Skeletal muscle satellite cell (primary cell): ENCODE data around the gene TMEM204.
"Not testable (repeated sequence)": the region's sequence is repeated elsewhere in the genome, so short reads cannot be mapped to it uniquely, and the experiment has no call there.

Experiments used
- H3K27me3 ChIP-seq: 2 replicates; pipeline ENCODE4 v1.7.0; 2013; ENCODE audit warnings: low read length; ENCODE audit not compliant: control insufficient read depth, insufficient read depth
- H3K36me3 ChIP-seq: 2 replicates; pipeline ENCODE4 v1.7.0; 2013; ENCODE audit warnings: mild to moderate bottlenecking, control low read depth, low read length; ENCODE audit not compliant: insufficient read depth
- H3K4me1 ChIP-seq: 2 replicates; pipeline ENCODE4 v1.7.0; 2013; ENCODE audit warnings: low read length; ENCODE audit not compliant: control insufficient read depth, insufficient read depth
- H3K4me2 ChIP-seq: 2 replicates; pipeline ENCODE4 v1.7.0; 2013; ENCODE audit warnings: mild to moderate bottlenecking, low read length
- H3K4me3 ChIP-seq: 2 replicates; pipeline ENCODE4 v1.7.0; 2013; ENCODE audit warnings: low read length
- H3K9ac ChIP-seq: 2 replicates; pipeline ENCODE4 v1.7.0; 2013; ENCODE audit warnings: mild to moderate bottlenecking, low read depth, low read length, moderate library complexity
- H3K9me3 ChIP-seq: replicated peaks from 2 replicates; pipeline ENCODE4 v1.7.0; 2013; ENCODE audit warnings: mild to moderate bottlenecking, control low read depth, low read length

The TMEM204 gene

DNA sequence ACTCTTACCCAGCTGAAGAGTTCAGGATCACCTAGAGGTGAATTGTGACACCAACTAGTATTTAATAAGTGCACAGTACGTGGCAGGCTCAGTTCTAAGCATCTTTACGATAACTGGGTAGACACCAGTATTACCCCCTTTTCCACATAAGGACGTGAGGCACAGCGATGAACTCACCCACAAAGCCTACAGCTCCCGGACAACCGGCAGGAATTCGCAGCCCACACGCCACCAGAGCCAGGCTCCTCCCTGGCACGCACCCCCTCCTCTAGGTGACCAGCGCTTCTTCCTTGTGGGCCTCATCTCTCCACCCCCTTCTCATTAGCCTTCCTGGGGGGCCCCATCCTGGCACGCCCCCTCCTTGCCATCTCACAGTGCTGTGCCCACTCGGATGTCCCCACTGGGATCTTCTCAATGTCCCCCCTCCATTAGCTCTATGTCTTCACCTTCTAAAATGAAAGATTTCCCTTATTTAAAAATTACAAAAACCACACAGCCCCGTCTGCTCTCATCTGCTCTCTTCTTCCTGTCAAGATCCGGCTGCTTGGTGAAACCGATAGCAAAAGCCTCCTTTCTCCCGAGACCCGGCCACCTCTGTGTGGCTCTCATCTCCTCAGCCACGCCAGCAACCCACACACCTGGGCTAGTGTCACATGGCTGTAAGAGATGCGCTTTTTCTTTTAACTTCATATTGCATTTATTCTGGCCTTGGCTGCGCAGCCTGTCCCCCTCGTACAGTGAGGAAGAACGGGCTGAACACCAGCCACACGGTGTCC, 57.7 kb downstream of the TMEM204 start:
- Histone ChIP-seq H3K9me3 (no peaks in the 10 kb centered on the region), H3K9ac (no peak overlapping the region), H3K36me3 (peaks cover 13% of the 10 kb centered on the region), H3K4me3 (no peak overlapping the region), H3K27me3 (no peaks in the 10 kb centered on the region), H3K4me1 (no peaks in the 10 kb centered on the region), H3K4me2 (no peak overlapping the region)

DNA sequence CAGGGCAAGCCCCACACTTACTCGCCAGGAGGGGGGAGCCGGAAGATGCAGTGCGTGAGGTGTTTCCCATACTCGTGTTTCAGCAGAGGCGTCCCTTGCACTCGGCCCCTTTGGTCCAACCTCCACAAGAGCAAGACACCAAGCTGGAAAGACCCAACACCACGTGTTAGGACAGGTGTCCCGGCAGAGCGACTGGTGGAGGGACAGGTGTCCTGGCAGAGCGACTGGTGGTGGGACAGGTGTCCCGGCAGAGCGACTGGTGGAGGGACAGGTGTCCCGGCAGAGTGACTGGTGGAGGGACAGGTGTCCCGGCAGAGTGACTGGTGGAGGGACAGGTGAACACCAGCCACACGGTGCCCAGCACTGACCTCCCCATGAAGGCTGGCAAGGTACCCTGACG, 59.0 kb downstream of the TMEM204 start:
- Histone ChIP-seq H3K4me3 (no peak overlapping the region), H3K4me2 (no peak overlapping the region), H3K9me3 (no peaks in the 10 kb centered on the region), H3K4me1 (no peaks in the 10 kb centered on the region), H3K9ac (no peak overlapping the region), H3K27me3 (no peaks in the 10 kb centered on the region), H3K36me3 (peaks cover 9% of the 10 kb centered on the region)

DNA sequence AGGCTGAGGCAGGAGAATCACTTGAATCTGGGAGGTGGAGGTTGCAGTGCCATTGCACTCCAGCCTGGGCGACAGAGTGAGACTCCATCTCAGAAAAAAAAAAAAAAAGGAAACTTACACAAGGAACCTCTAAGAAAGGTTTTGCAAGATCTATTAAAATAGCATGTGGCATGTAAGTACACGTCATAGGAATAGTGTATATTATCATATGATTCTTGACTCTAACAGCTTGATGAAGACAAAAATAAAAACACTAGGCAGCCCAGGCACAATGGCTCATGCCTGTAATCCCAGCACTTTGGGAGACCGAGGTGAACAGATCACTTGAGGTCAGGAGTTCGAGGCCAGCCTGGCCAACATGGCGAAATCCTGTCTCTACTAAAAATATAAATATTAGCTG, 62.0 kb downstream of the TMEM204 start:
- not testable (repeated sequence) for H3K4me3 ChIP-seq, H3K4me1 ChIP-seq

DNA sequence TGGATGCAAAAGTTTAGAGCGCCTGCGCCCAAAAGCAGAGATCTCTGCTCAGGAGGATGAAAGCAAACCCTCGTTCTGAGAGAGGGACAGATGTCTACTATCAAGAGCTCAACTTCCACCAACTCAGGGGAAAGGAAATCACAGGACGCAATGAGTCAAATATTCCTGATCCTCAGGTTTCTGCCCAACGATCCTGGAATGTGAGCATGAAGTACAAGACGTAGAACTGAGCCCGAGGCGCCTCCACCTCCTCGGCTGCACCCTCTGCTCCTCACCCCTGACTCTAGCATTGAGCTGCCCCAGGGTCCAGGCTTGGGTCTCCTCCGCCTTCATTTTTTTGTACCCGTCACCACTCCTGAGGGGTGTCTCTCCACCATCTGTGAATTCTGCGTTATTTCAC, 63.0 kb downstream of the TMEM204 start:
- Histone ChIP-seq H3K4me2 (no peak overlapping the region), H3K27me3 (no peaks in the 10 kb centered on the region), H3K4me3 (no peak overlapping the region), H3K36me3 (no peaks in the 10 kb centered on the region), H3K9ac (no peak overlapping the region), H3K4me1 (no peaks in the 10 kb centered on the region), H3K9me3 (no peaks in the 10 kb centered on the region)

More for the DNA sequence above, 62.0 kb downstream of the TMEM204 start:
- not testable (repeated sequence) for H3K9ac ChIP-seq, H3K36me3 ChIP-seq, H3K4me2 ChIP-seq, H3K9me3 ChIP-seq, H3K27me3 ChIP-seq

DNA sequence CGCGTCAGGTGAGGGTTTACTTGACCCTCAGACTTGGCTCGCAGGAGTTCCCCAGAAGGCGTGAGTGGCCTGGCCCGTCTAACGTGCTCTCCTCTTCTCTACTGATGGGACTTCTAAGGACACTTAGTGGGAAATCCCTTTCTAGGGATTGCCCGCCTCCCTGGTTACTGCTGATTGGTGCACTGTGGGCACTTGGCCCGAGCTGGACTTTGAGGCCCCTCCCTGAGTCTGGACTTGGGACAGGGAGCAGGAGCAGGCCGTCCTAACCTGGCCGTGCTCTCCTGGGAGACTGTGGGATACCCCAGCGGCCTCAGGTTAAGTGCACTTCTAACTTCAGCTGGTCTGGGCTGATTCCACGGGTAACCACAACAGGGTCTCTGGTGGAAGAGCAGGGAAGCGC, 63.7 kb downstream of the TMEM204 start:
- Histone ChIP-seq H3K4me3 (no peak overlapping the region), H3K36me3 (no peaks in the 10 kb centered on the region), H3K27me3 (no peaks in the 10 kb centered on the region), H3K4me1 (no peaks in the 10 kb centered on the region), H3K9ac (no peak overlapping the region), H3K4me2 (no peak overlapping the region), H3K9me3 (no peaks in the 10 kb centered on the region)

DNA sequence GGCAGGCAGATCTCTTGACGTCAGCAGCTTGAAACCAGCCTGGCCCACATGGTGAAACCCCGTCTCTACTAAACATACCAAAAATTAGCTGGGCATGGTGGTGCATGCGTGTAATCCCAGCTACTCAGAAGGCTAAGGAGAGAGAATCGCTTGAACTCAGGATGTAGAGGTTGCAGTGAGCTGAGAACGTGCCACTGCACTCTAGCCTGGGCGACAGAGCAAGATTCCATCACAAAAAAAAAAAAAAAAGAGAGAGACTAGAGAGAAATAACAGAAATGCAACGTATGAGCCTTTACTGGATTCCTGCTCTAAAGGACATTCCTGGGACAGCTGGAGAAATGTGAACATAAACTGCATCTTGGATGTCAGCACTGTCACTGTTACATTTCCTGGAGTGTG, 67.6 kb downstream of the TMEM204 start:
- Histone ChIP-seq H3K4me1 (no peaks in the 10 kb centered on the region), H3K36me3 (peaks cover 3% of the 10 kb centered on the region), H3K27me3 (no peaks in the 10 kb centered on the region), H3K9me3 (no peaks in the 10 kb centered on the region), H3K9ac (no peak overlapping the region), H3K4me3 (no peak overlapping the region), H3K4me2 (no peak overlapping the region)

DNA sequence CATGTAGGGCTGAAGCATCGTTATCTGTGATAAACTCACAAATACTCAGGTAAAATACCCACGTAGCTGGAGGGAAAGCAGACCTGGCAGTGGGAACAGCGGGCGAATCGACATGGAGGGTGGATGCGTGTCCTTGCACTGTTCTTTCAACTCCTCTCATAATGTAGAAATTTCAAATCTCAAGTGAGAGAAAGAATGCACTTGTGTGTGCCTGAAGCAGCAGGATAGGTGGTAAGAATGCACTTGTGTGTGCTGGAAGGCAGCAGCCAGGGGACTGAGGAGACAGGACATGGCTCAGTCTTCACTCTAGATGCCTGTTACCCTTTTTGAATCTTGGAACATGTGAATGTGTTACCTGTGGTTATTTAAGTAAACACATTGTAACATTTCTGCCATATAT, 68.0 kb downstream of the TMEM204 start:
- H3K27me3 ChIP-seq, result no peaks in the 10 kb centered on the region
- no peak overlapping the region for H3K9ac ChIP-seq
- H3K36me3 ChIP-seq, result peaks cover 6% of the 10 kb centered on the region
- H3K4me2 ChIP-seq, result no peak overlapping the region
- H3K9me3 ChIP-seq, result no peaks in the 10 kb centered on the region
- H3K4me1 ChIP-seq, result no peaks in the 10 kb centered on the region
- no peak overlapping the region for H3K4me3 ChIP-seq

DNA sequence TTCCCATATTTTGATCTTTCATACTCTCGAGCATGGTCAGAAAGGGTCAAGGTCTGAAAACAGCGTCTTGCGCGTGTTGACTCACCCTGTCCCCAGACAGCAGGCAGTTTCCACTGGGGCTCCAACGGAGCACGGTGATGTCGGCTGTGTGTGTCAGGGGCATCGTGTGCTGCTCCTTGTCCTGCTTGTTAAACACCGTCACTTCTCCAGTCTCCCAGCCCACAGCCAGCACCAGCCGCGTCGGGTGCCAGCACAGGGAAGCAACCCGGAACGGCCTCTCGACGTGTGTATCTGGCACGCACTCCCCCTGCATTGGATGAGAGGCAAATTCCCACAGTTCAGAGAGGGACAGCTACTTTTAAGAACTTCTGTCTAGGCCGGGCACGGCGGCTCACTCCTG, 68.8 kb downstream of the TMEM204 start:
- Histone ChIP-seq H3K27me3 (no peaks in the 10 kb centered on the region), H3K36me3 (peaks cover 6% of the 10 kb centered on the region), H3K4me1 (no peaks in the 10 kb centered on the region), H3K9ac (no peak overlapping the region), H3K9me3 (no peaks in the 10 kb centered on the region), H3K4me3 (no peak overlapping the region), H3K4me2 (no peak overlapping the region)
